Esophagus muscularis mucosa (tissue), 4 donors: ENCODE results near the gene DSCAML1. TPM values are rescaled to one million over a fixed set of nuclear protein-coding genes. Genes with fewer than 3 reads are reported as not detected.

Experiments
- DNase-seq: peaks from one replicate; pipeline ENCODE4 v3.0.0-alpha.2; 2017; ENCODE audit errors: extremely low spot score
- H3K27ac ChIP-seq, 4 donors: fragments of 200-600 bp; sonication (generic); replicated peaks in 1 of 4; 1 replicate in 3 of 4; 2 replicates in 1 of 4; pipeline ENCODE4 v1.5.1; 2016 to 2019; ENCODE audit warnings: mild to moderate bottlenecking in 1 of 4
- H3K27me3 ChIP-seq, 4 donors: fragments of 200-600 bp; sonication (generic); one replicate each; pipeline versions ENCODE4 v1.5.1 to v1.6.0; 2016 to 2019
- H3K36me3 ChIP-seq, 4 donors: fragments of 200-600 bp; sonication (generic); one replicate each; pipeline ENCODE4 v1.5.1; 2016 to 2019
- H3K4me1 ChIP-seq, 4 donors: fragments of 200-600 bp; sonication (generic); one replicate each; pipeline ENCODE4 v1.5.1; 2016 to 2019
- H3K4me3 ChIP-seq, 4 donors: fragments of 200-600 bp; sonication (generic); 1 replicate in 2 of 4; 2 replicates in 2 of 4; pipeline ENCODE4 v1.5.1; 2016 to 2019; ENCODE audit warnings: mild to moderate bottlenecking in 4 of 4, moderate library complexity in 1 of 4
- H3K9me3 ChIP-seq, 4 donors: fragments of 200-600 bp; sonication (generic); 1 replicate in 3 of 4; 2 replicates in 1 of 4; pipeline ENCODE4 v1.5.1; 2016 to 2019
- CTCF ChIP-seq, 3 experiments: fragments of 200-600 bp in 2 of 3; fragments of 450-650 bp in 1 of 3; sonication (generic) in 2 of 3; IDR thresholded peaks; one replicate each; pipeline ENCODE4 v1.5.1; 2017 to 2019; ENCODE audit warnings: antibody characterized with exemption in 3 of 3, mild to moderate bottlenecking in 2 of 3, moderate library complexity in 1 of 3
- EP300 ChIP-seq: sonication (generic); formaldehyde crosslinking; IDR thresholded peaks from one replicate; pipeline ENCODE4 v1.6.1; 2017; ENCODE audit warnings: antibody characterized with exemption
- POLR2A ChIP-seq: fragments of 450-650 bp; IDR thresholded peaks from one replicate; pipeline ENCODE4 v1.6.1; 2017; ENCODE audit warnings: antibody characterized with exemption, moderate library complexity, mild to moderate bottlenecking, low read depth
- POLR2AphosphoS5 ChIP-seq, 2 donors: sonication (generic); formaldehyde crosslinking; IDR thresholded peaks; one replicate each; pipeline ENCODE4 v1.6.1; 2017; ENCODE audit warnings: antibody characterized with exemption in 2 of 2
- WGBS: methylation state at CpG from one replicate; pipeline ENCODE4 v1.1.5; 2018; 5-methylcytosine and 5-hydroxymethylcytosine counted together
- intact Hi-C: fragments of 100-400 bp; cut with DNase I; formaldehyde crosslinking; loops from one replicate; pipeline ENCODE4 v1.15.1; 2023
- total RNA-seq, 4 donors: library from RNA; depleted of rRNA; stranded (reverse); fragments of >200 nt; gene quantifications; one replicate each; pipeline versions ENCODE4 v1.1.0 to v1.2.1, GENCODE V29; 2016

The DSCAML1 gene
- total RNA-seq, 4 donors from 2014 or later, result 0.50 to 5.8 (median 1.2) TPM

DNA sequence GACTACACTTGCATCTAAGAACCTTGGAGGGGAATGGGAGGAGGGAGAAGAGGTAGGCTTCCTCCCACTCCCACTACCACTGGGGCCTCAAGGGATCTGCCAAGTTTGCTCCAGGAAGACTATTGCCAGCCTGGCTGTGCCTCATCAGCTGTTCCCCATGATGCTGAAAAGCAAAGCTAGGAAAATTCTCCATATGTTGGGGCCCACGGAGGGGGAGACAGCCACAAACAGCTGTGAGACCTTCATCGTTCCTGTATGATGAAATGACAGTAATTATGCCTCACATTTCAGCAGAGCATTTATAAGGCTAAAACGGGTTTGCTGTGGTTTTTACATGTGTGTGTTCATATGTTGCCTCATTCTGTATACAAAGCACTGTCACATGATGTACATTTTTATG lies 6.7 kb downstream of the DSCAML1 start:
- Histone ChIP-seq H3K27me3 (peaks cover 0 to 48% (median 14%) of the 10 kb centered on the region in 4 donors), H3K27ac (no peak overlapping the region), H3K4me3 (no peak overlapping the region), H3K9me3 (no peaks in the 10 kb centered on the region), H3K4me1 (peaks cover 0 to 5% (median 2%) of the 10 kb centered on the region in 4 donors), H3K36me3 (no peaks in the 10 kb centered on the region)
- intact Hi-C loops, result no loop called here
- WGBS, result 54% methylated on average over 3 of the region's 3 CpGs
- TF ChIP-seq CTCF (IDR thresholded peaks at IDR 0.05) (no peak), POLR2AphosphoS5 (IDR thresholded peaks at IDR 0.05) (no peak), POLR2A (no peak), EP300 (no peak)
- DNase-seq, result no peak

DNA sequence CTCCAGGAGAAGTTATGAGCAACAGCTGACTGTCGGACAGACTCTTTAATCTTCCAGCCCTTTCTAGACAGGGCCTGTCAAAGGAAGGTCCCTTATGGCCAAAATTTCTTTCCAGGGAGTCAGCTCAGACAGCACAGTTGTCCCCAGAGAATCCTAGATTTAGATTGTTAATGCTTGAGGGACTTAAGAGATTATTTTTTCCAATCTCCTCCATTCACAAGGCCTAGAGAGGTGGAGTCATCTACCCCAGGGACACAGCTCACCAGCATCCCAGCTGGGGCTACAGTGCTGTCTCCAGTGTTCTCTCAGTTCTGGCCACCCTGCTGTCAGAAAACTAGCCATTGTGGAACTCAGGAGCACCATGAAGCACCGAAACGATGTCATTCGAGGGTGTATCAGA lies 7.8 kb downstream of the DSCAML1 start:
- H3K4me1 ChIP-seq, result no peaks in the 10 kb centered on the region
- intact Hi-C loops, result no loop called here
- no peak for DNase-seq
- no peak overlapping the region for H3K4me3 ChIP-seq
- H3K27ac ChIP-seq, result no peak overlapping the region
- H3K36me3 ChIP-seq, result no peaks in the 10 kb centered on the region
- H3K9me3 ChIP-seq, result no peaks in the 10 kb centered on the region
- peaks cover 0 to 47% (median 6%) of the 10 kb centered on the region in 4 donors for H3K27me3 ChIP-seq
- TF ChIP-seq CTCF (IDR thresholded peaks at IDR 0.05) (no peak), POLR2A (no peak), EP300 (no peak), POLR2AphosphoS5 (IDR thresholded peaks at IDR 0.05) (no peak)
- 83% methylated on average over 4 of the region's 4 CpGs for WGBS

- Histone ChIP-seq H3K4me3 (no peak overlapping the region), H3K9me3 (no peaks in the 10 kb centered on the region), H3K27ac (no peak overlapping the region), H3K36me3 (no peaks in the 10 kb centered on the region), H3K4me1 (no peaks in the 10 kb centered on the region), H3K27me3 (peaks cover 0 to 34% (median 0%) of the 10 kb centered on the region in 4 donors)
- DNase-seq, result no peak
- intact Hi-C loops, result no loop called here
- WGBS, result 59% methylated on average over 14 of the region's 14 CpGs
- TF ChIP-seq POLR2AphosphoS5 (IDR thresholded peaks at IDR 0.05), result no peak
- no peak for TF ChIP-seq POLR2A
- no peak for TF ChIP-seq EP300
- TF ChIP-seq CTCF (IDR thresholded peaks at IDR 0.05), result no peak
These were observed 10.7 kb downstream of the DSCAML1 start for GRCh38 chr11:117786135-117786870.

GRCh38 chr11:117782101-117782500 lies 14.9 kb downstream of the DSCAML1 start:
- 58% methylated on average over 11 of the region's 11 CpGs for WGBS
- Histone ChIP-seq H3K27me3 (peaks cover 0 to 47% (median 0%) of the 10 kb centered on the region in 4 donors), H3K9me3 (no peaks in the 10 kb centered on the region), H3K27ac (no peak overlapping the region), H3K4me3 (no peak overlapping the region), H3K36me3 (peaks cover 0 to 9% (median 0%) of the 10 kb centered on the region in 4 donors), H3K4me1 (no peaks in the 10 kb centered on the region)
- intact Hi-C loops, result no loop called here
- no peak for DNase-seq
- TF ChIP-seq CTCF (IDR thresholded peaks at IDR 0.05), result no peak
- no peak for TF ChIP-seq POLR2A
- TF ChIP-seq EP300, result no peak
- TF ChIP-seq POLR2AphosphoS5 (IDR thresholded peaks at IDR 0.05), result no peak

- peaks cover 0 to 44% (median 0%) of the 10 kb centered on the region in 4 donors for H3K27me3 ChIP-seq
- H3K27ac ChIP-seq, result no peak overlapping the region
- H3K36me3 ChIP-seq, result peaks cover 0 to 11% (median 0%) of the 10 kb centered on the region in 4 donors
- no peaks in the 10 kb centered on the region for H3K9me3 ChIP-seq
- H3K4me1 ChIP-seq, result no peaks in the 10 kb centered on the region
- 76% methylated on average over 3 of the region's 4 CpGs for WGBS
- DNase-seq, result no peak
- intact Hi-C loops, result no loop called here
- H3K4me3 ChIP-seq, result no peak overlapping the region
- no peak for TF ChIP-seq POLR2AphosphoS5 (IDR thresholded peaks at IDR 0.05)
- TF ChIP-seq CTCF (IDR thresholded peaks at IDR 0.05), result no peak
- TF ChIP-seq EP300, result no peak
- no peak for TF ChIP-seq POLR2A
These were observed 15.4 kb downstream of the DSCAML1 start for GRCh38 chr11:117781627-117782026.
